Measurements from ENCODE around the gene ETV6. TPM values are rescaled to one million over a fixed set of nuclear protein-coding genes. Genes with fewer than 3 reads are reported as not detected.

The ETV6 gene
- total RNA-seq, 4 donors from 2014 or later: 17.2 to 28.2 (median 19.3) TPM

DNA sequence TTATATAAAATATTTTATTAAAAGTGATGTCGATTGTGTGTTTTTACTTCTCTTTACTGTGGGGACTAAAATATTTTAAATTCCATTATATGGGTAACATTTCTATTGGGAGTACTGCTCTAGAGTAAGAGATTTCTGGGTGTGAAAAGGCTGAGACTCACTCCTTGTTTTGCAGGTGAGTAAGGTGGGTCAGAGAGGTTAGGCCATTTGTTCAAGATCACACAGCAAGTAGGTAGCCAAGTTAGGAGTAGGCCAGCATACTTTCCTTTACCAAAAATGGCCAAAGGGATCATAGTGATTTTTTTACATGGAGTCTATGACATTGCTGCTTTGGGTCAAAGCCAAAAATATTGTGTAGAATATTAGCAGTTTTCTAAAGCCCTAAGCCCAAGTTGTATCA is 138.0 kb downstream of the ETV6 start:
- TF ChIP-seq, protein P1, sequence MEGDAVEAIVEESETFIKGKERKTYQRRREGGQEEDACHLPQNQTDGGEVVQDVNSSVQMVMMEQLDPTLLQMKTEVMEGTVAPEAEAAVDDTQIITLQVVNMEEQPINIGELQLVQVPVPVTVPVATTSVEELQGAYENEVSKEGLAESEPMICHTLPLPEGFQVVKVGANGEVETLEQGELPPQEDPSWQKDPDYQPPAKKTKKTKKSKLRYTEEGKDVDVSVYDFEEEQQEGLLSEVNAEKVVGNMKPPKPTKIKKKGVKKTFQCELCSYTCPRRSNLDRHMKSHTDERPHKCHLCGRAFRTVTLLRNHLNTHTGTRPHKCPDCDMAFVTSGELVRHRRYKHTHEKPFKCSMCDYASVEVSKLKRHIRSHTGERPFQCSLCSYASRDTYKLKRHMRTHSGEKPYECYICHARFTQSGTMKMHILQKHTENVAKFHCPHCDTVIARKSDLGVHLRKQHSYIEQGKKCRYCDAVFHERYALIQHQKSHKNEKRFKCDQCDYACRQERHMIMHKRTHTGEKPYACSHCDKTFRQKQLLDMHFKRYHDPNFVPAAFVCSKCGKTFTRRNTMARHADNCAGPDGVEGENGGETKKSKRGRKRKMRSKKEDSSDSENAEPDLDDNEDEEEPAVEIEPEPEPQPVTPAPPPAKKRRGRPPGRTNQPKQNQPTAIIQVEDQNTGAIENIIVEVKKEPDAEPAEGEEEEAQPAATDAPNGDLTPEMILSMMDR (IDR thresholded peaks at IDR 0.05; ENCODE audit: low read depth): no peak

GRCh38 chr12:11787933-11788849 is 138.7 kb downstream of the ETV6 start:
- TF ChIP-seq, protein P1 (IDR thresholded peaks at IDR 0.05; ENCODE audit: low read depth): no peak

- TF ChIP-seq, protein P1 (IDR thresholded peaks at IDR 0.05; ENCODE audit: low read depth): no peak
Measured at GRCh38 chr12:11793921-11794710, 144.6 kb downstream of the ETV6 start.

DNA sequence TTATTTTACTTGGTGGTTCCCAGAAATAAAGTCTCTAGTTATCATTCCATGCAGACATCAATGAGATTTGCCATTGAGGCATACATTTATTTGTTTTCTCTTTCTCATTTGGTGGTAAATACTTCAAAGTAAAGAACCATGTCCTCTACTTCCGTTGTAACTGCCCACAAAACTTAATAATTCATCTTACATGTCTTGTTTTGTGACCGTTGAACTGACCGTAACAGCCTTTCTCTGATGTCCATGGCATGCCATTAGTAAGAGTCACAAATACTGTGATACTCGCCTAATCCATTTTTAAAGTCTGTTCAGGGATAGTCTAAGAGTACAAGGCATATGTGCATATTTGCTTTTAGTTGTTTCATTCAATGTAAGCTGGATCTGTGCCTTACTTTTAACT is 145.3 kb downstream of the ETV6 start:
- TF ChIP-seq, protein P1 (IDR thresholded peaks at IDR 0.05; ENCODE audit: low read depth): no peak

GRCh38 chr12:11795192-11795912 is 145.9 kb downstream of the ETV6 start:
- TF ChIP-seq, protein P1 (IDR thresholded peaks at IDR 0.05; ENCODE audit: low read depth): no peak

- TF ChIP-seq, protein P1 (IDR thresholded peaks at IDR 0.05; ENCODE audit: low read depth): no peak
Measured at GRCh38 chr12:11795913-11796459, 146.5 kb downstream of the ETV6 start.
